ENCODE results near the gene SPATS2L.

Gene SPATS2L

GRCh38 chr2:200376513-200377354 is 70.2 kb downstream of the SPATS2L start:
- no peak for TF ChIP-seq CTCF (IDR thresholded peaks at IDR 0.05; ENCODE audit: low read depth, low read length)
- Histone ChIP-seq H3K36me3 (no peaks in the 10 kb centered on the region), H3K4me3 (ENCODE audit: low read depth, low read length) (no peak overlapping the region), H3K27me3 (no peaks in the 10 kb centered on the region), H3K4me1 (peaks cover 33% of the 10 kb centered on the region), H3K9me3 (no peaks in the 10 kb centered on the region)
- no peak for DNase-seq

GRCh38 chr2:200377355-200378336 is 71.2 kb downstream of the SPATS2L start:
- no peak overlapping the region for H3K4me3 ChIP-seq (ENCODE audit: low read depth, low read length)
- DNase-seq: no peak
- peaks cover 33% of the 10 kb centered on the region for H3K4me1 ChIP-seq
- H3K36me3 ChIP-seq: no peaks in the 10 kb centered on the region
- TF ChIP-seq CTCF (IDR thresholded peaks at IDR 0.05; ENCODE audit: low read depth, low read length): no peak
- H3K27me3 ChIP-seq: no peaks in the 10 kb centered on the region
- H3K9me3 ChIP-seq: no peaks in the 10 kb centered on the region

GRCh38 chr2:200378652-200379290 is 72.3 kb downstream of the SPATS2L start:
- Histone ChIP-seq H3K36me3 (no peaks in the 10 kb centered on the region), H3K4me3 (ENCODE audit: low read depth, low read length) (no peak overlapping the region), H3K4me1 (peaks cover 33% of the 10 kb centered on the region), H3K27me3 (no peaks in the 10 kb centered on the region), H3K9me3 (no peaks in the 10 kb centered on the region)
- no peak for DNase-seq
- no peak for TF ChIP-seq CTCF (IDR thresholded peaks at IDR 0.05; ENCODE audit: low read depth, low read length)

GRCh38 chr2:200379481-200380090 is 73.1 kb downstream of the SPATS2L start:
- Histone ChIP-seq H3K4me1 (peaks cover 25% of the 10 kb centered on the region), H3K4me3 (ENCODE audit: low read depth, low read length) (no peak overlapping the region), H3K36me3 (no peaks in the 10 kb centered on the region), H3K27me3 (no peaks in the 10 kb centered on the region), H3K9me3 (no peaks in the 10 kb centered on the region)
- TF ChIP-seq CTCF (IDR thresholded peaks at IDR 0.05; ENCODE audit: low read depth, low read length): no peak
- no peak for DNase-seq

GRCh38 chr2:200380091-200380561 is 73.6 kb downstream of the SPATS2L start:
- Histone ChIP-seq H3K4me3 (ENCODE audit: low read depth, low read length) (no peak overlapping the region), H3K4me1 (peaks cover 25% of the 10 kb centered on the region)
- no peak for TF ChIP-seq CTCF (IDR thresholded peaks at IDR 0.05; ENCODE audit: low read depth, low read length)

More at GRCh38 chr2:200380091-200380561, 73.6 kb downstream of the SPATS2L start:
- no peak for DNase-seq
- H3K9me3 ChIP-seq: no peaks in the 10 kb centered on the region
- no peaks in the 10 kb centered on the region for H3K36me3 ChIP-seq
- H3K27me3 ChIP-seq: no peaks in the 10 kb centered on the region

Data from BE2C (cell line).